Stimulated activated effector memory CD8-positive, alpha-beta T cell treated with anti-CD3 and anti-CD28 coated beads, Interleukin-12 subunit alpha, Interleukin-12 subunit beta, amount 100 ng/mL, for 72 hours (primary cell): ENCODE results near the gene PRPSAP2.
"Not testable (repeated sequence)": the region's sequence is repeated elsewhere in the genome, so short reads cannot be mapped to it uniquely, and the experiment has no call there.

Experiments
- ATAC-seq: fragments of 150-1000 bp; cut with Tn5 transposase; 2 replicates; pipeline ENCODE4 v1.10.0; 2021
- DNase-seq, 2 donors: peaks; one replicate each; pipeline ENCODE4 v3.0.0; 2021 to 2022; ENCODE audit warnings: low spot score in 2 of 2
- H3K27ac Mint-ChIP-seq: one replicate; pipeline ENCODE4 v1.8.0; 2022; ENCODE audit warnings: mild to moderate bottlenecking, mixed read lengths
- H3K36me3 Mint-ChIP-seq: one replicate; pipeline ENCODE4 v1.8.0; 2022; ENCODE audit warnings: mild to moderate bottlenecking, mixed read lengths
- H3K4me1 Mint-ChIP-seq: one replicate; pipeline ENCODE4 v1.8.0; 2022; ENCODE audit warnings: mixed read lengths
- H3K4me3 Mint-ChIP-seq: one replicate; pipeline ENCODE4 v1.8.0; 2022; ENCODE audit warnings: mild to moderate bottlenecking, mixed read lengths
- H3K9me3 Mint-ChIP-seq: one replicate; pipeline ENCODE4 v1.8.0; 2022; ENCODE audit warnings: mixed read lengths

PRPSAP2 gene

DNA sequence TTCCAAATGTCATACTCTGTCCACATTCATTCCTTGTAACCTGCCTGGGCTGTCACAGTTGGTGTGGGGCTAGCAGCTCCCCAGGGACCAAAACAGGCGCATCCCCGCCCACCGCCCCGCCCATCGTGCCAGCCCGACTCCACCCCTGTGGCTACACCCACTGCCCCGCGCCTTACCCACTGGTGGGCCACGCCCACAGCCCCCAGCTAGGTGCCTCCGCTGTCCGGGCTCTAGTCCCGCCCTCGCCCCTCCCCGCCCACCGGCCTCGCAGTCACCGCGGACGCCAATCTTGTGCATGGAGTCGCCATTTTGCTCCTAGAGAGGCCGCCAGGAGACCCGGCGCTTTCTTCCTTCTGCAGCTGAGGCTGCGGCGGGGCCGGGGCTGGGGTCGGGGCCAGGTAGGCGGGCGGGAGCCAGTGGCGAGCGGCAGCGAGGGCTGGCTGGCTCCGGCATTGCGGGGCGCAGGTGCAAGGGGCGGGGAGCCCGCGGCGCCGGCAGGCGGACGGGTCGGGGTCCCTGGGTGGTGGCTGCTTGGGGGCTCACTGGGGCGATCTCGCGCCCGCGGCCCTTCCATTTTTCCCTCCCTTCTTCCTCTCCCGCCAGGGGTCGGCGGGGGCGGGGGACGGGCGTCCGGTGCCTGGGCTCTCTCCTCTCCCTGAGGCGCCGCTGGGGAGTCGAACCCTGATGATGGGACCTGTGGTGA lies at the start of gene PRPSAP2:
TSS of gene PRPSAP2 (plus strand) at position 268 of the 703 bp plus-strand sequence. CDS start 7,703 bp downstream, outside the sequence.
- Mint-ChIP-seq H3K36me3 (peaks cover 27% of the 10 kb centered on the region), H3K9me3 (no peaks in the 10 kb centered on the region), H3K27ac (peak within 1 kb of the TSS; percentile 80), H3K4me3 (peak within 1 kb of the TSS; percentile 84), H3K4me1 (peaks cover 52% of the 10 kb centered on the region)
- DNase-seq = peak; percentile 90 to 93
- ATAC-seq = peak; percentile 84

DNA sequence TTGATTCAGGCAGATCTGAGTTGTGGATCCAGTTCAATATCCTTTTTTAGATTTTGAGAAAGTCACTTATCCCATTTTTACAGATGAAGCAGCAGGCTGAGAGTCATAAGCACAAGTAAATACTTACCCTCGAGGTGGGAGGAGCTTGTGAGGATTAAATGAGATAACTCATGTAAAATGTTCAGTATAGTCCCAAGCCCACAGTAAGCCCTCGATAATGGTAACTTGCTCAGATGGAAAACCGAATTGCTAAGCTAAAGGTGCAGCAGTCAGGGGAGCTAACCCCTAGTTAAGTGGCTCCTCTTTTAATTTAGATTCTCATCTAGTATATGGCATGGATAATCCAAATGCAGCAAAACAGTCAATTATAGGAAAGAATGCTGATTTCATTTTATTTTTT lies 42.0 kb upstream of the PRPSAP2 start:
- not testable (repeated sequence) for H3K4me3 Mint-ChIP-seq, ATAC-seq, H3K9me3 Mint-ChIP-seq, H3K36me3 Mint-ChIP-seq, DNase-seq, H3K4me1 Mint-ChIP-seq, H3K27ac Mint-ChIP-seq

GRCh38 chr17:18816489-18817371 lies 41.2 kb upstream of the PRPSAP2 start:
- not testable (repeated sequence) for H3K27ac Mint-ChIP-seq, DNase-seq, H3K4me1 Mint-ChIP-seq, H3K36me3 Mint-ChIP-seq, H3K9me3 Mint-ChIP-seq, H3K4me3 Mint-ChIP-seq
- peak; percentile 67 for ATAC-seq

DNA sequence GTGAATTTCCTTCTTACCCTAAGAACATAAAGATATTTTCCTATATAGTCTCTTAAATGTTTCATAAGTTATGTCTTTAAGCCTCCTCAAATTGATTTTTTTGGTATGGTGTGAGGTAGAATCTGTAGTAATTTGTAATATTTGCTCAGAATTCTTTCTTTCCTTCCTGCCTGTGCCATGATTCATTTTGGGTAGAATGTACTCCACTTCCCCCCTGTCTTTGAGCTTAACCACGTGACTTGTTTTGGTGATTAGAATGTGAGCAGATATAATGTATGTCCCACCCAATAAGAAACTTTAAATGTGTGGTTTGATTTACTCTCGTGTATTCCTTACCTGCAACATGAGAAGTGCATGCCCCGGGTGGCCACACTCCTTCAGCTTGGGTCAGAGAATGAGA lies 36.5 kb upstream of the PRPSAP2 start:
- H3K4me1 Mint-ChIP-seq, H3K4me3 Mint-ChIP-seq, DNase-seq, H3K27ac Mint-ChIP-seq, H3K36me3 Mint-ChIP-seq, ATAC-seq, H3K9me3 Mint-ChIP-seq: not testable (repeated sequence)

GRCh38 chr17:18827613-18828012 lies 30.3 kb upstream of the PRPSAP2 start:
- not testable (repeated sequence) for H3K27ac Mint-ChIP-seq, H3K4me1 Mint-ChIP-seq, DNase-seq, ATAC-seq, H3K9me3 Mint-ChIP-seq, H3K4me3 Mint-ChIP-seq, H3K36me3 Mint-ChIP-seq

GRCh38 chr17:18848501-18848900 lies 9.4 kb upstream of the PRPSAP2 start:
- H3K4me1 Mint-ChIP-seq = no peaks in the 10 kb centered on the region
- no peaks in the 10 kb centered on the region for H3K9me3 Mint-ChIP-seq
- no peaks in the 10 kb centered on the region for H3K36me3 Mint-ChIP-seq
- no peak overlapping the region for H3K4me3 Mint-ChIP-seq
- ATAC-seq (no peak), DNase-seq (no peak)
- H3K27ac Mint-ChIP-seq = no peak overlapping the region

DNA sequence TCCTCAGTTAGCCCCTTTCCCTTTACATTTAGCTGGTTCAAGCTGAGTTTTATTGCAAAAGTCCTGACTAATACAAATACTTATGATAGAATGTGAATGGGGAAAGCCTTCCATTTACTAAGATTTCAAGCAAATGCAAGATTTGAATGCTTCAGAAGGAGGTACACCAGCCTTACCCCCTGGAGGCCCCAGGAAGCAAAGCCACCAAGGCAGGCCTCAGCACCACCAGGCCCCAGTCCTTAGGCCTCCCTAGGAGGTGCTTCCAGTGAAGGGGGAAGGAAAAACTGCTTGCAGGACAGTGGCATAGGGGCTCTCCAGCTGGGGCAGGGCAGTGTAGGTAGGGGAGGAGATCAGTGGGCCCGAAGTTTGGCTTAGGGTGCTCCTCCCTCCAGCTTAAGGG lies 7.3 kb upstream of the PRPSAP2 start:
- no peak overlapping the region for H3K27ac Mint-ChIP-seq
- no peak overlapping the region for H3K4me3 Mint-ChIP-seq
- H3K9me3 Mint-ChIP-seq = no peaks in the 10 kb centered on the region
- H3K36me3 Mint-ChIP-seq = no peaks in the 10 kb centered on the region
- DNase-seq (no peak), ATAC-seq (no peak)
- H3K4me1 Mint-ChIP-seq = peaks cover 12% of the 10 kb centered on the region

DNA sequence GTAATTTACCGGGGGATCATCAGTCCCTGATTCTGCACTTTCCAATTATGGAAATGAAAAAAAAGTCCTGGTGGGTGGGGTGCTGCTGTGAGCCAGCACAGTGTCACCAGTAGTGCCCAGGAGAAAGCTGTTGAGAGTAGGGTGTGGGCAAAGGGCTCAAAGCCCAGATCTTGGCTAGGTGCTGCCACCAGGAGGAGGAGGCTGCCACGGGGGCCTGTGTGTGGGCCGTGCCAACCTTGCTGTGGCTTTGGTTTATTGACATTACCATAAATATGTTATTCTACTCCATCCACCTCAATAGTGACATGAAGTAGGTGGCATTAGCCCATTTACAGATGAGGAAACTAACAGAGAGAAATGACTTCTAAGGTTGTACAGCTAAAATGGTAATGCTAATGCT lies 6.7 kb upstream of the PRPSAP2 start:
- Mint-ChIP-seq H3K9me3 (no peaks in the 10 kb centered on the region), H3K4me1 (peaks cover 16% of the 10 kb centered on the region), H3K36me3 (peaks cover 5% of the 10 kb centered on the region), H3K27ac (no peak overlapping the region), H3K4me3 (no peak overlapping the region)
- DNase-seq = no peak
- no peak for ATAC-seq

- ATAC-seq (no peak), DNase-seq (peak in 1 of 2 donors; percentile 33)
- no peaks in the 10 kb centered on the region for H3K9me3 Mint-ChIP-seq
- H3K4me1 Mint-ChIP-seq = peaks cover 33% of the 10 kb centered on the region
- peaks cover 17% of the 10 kb centered on the region for H3K36me3 Mint-ChIP-seq
- no peak overlapping the region for H3K27ac Mint-ChIP-seq
- peak overlapping the region; percentile 84 for H3K4me3 Mint-ChIP-seq
Measured at GRCh38 chr17:18854956-18855355, 3.0 kb upstream of the PRPSAP2 start.

GRCh38 chr17:18855831-18856569 lies 1.9 kb upstream of the PRPSAP2 start:
- Mint-ChIP-seq H3K36me3 (peaks cover 27% of the 10 kb centered on the region), H3K9me3 (no peaks in the 10 kb centered on the region), H3K4me3 (peak overlapping the region; percentile 84), H3K4me1 (peaks cover 44% of the 10 kb centered on the region), H3K27ac (peak overlapping the region; percentile 58)
- DNase-seq (peak; percentile 68 to 89), ATAC-seq (peak; percentile 86)

GRCh38 chr17:18856570-18856915 lies 1.4 kb upstream of the PRPSAP2 start:
- no peaks in the 10 kb centered on the region for H3K9me3 Mint-ChIP-seq
- H3K36me3 Mint-ChIP-seq = peaks cover 27% of the 10 kb centered on the region
- ATAC-seq (no peak), DNase-seq (no peak)
- peak overlapping the region; percentile 84 for H3K4me3 Mint-ChIP-seq
- peaks cover 49% of the 10 kb centered on the region for H3K4me1 Mint-ChIP-seq
- H3K27ac Mint-ChIP-seq = peak overlapping the region; percentile 58

DNA sequence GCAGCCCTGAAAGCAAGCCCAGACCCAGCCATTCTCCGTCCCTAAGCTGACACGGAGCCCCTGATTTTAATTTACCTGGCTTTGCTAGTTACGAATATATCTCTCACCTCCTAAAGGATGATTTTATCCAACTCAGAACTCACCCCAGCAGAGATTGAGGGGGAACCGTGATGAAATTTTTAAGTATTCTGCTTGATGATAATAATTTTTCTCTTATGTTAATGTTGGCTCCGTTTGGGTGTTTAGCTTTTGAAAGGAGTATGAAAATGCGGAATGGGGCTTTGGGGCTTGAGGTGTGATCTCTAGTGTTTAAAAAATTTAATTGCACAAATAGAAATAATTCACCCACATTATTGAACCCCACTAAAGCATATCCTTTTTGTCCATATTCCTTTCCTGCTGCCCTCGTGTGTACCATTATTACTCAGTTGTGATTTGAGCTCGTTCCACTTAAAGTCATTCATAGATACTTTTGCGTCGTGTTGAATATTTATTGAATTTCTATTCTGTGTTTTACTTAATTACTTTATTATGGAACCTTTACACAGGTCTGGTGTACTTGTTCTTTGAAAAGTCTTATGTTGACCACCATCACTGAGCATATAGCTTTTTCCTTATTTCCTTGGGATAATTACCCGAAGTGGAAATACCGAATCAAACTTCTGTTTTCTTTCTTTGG lies 775 bp downstream of the PRPSAP2 start:
- no peak for ATAC-seq
- DNase-seq = peak in 1 of 2 donors; percentile 25
- Mint-ChIP-seq H3K36me3 (peaks cover 33% of the 10 kb centered on the region), H3K4me1 (peaks cover 52% of the 10 kb centered on the region), H3K27ac (peak overlapping the region; percentile 80), H3K9me3 (no peaks in the 10 kb centered on the region), H3K4me3 (peak overlapping the region; percentile 84)

DNA sequence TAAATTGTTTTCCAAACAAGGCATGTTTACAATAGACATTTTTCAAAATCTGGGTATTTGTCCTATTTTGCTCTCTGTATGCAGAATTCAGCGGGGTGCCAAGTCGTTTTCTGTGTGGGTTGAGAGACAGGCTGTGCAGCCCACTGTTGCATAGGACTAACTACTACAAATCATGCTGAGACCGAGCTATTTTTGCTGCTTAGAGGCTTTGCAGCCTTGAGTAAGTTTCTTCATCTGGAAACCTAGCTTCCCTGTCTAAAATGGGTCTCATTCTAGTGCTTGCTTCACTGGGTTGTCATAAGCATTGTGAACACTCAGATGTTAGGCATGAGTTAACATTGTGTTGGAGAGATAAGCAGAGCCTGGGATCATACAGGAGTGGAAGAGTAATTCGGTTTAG lies 1.3 kb downstream of the PRPSAP2 start:
- H3K4me3 Mint-ChIP-seq = peak overlapping the region; percentile 84
- H3K27ac Mint-ChIP-seq = peak overlapping the region; percentile 80
- peaks cover 52% of the 10 kb centered on the region for H3K4me1 Mint-ChIP-seq
- ATAC-seq (no peak), DNase-seq (peak in 1 of 2 donors; percentile 36)
- H3K36me3 Mint-ChIP-seq = peaks cover 36% of the 10 kb centered on the region
- no peaks in the 10 kb centered on the region for H3K9me3 Mint-ChIP-seq

GRCh38 chr17:18860161-18860972 lies 2.4 kb downstream of the PRPSAP2 start:
- peaks cover 45% of the 10 kb centered on the region for H3K36me3 Mint-ChIP-seq
- peak overlapping the region; percentile 84 for H3K4me3 Mint-ChIP-seq
- peaks cover 43% of the 10 kb centered on the region for H3K4me1 Mint-ChIP-seq
- peak overlapping the region; percentile 92 for H3K27ac Mint-ChIP-seq
- peak; percentile 79 for ATAC-seq
- no peaks in the 10 kb centered on the region for H3K9me3 Mint-ChIP-seq
- DNase-seq = peak in 1 of 2 donors; percentile 53
